Stomach (tissue), 9 donors: Measurements from ENCODE around the gene ERC2. TPM values are rescaled to one million over a fixed set of nuclear protein-coding genes. Genes with fewer than 3 reads are reported as not detected.
A peak's percentile ranks its signal among the peaks of the same experiment; 100 is the strongest.

Source experiments
- DNase-seq, 2 donors: peaks; one replicate each; pipeline versions ENCODE4 v3.0.0 to v3.0.0-alpha.2; 2013 to 2019
- H3K27ac ChIP-seq, 5 donors: fragments of 200-600 bp in 4 of 5; sonication (generic) in 4 of 5; one replicate each; pipeline ENCODE4 v1.5.1; 2013 to 2019; ENCODE audit warnings: mild to moderate bottlenecking in 1 of 5, moderate library complexity in 1 of 5
- H3K27me3 ChIP-seq, 3 donors: fragments of 200-600 bp; sonication (generic); one replicate each; pipeline ENCODE4 v1.5.1; 2017 to 2019; ENCODE audit warnings: mixed run types in 1 of 3
- H3K36me3 ChIP-seq, 4 donors: fragments of 200-600 bp; sonication (generic); 1 replicate in 3 of 4; 2 replicates in 1 of 4; pipeline ENCODE4 v1.5.1; 2016 to 2019
- H3K4me1 ChIP-seq, 4 donors: fragments of 200-600 bp; sonication (generic); one replicate each; pipeline ENCODE4 v1.5.1; 2016 to 2019
- H3K4me3 ChIP-seq, 4 donors: fragments of 200-600 bp; sonication (generic) in 3 of 4; one replicate each; pipeline ENCODE4 v1.5.1; 2016 to 2019; ENCODE audit warnings: mild to moderate bottlenecking in 1 of 4
- H3K9me3 ChIP-seq, 4 donors: fragments of 200-600 bp; sonication (generic); one replicate each; pipeline ENCODE4 v1.5.1; 2016 to 2019
- EP300 ChIP-seq: sonication (generic); formaldehyde crosslinking; IDR thresholded peaks from one replicate; pipeline ENCODE4 v1.6.1; 2017; ENCODE audit warnings: antibody characterized with exemption
- POLR2A ChIP-seq, 4 donors: fragments of 450-650 bp; IDR thresholded peaks; one replicate each; pipeline ENCODE4 v1.6.1; 2016; ENCODE audit warnings: antibody characterized with exemption in 4 of 4, control low read depth in 2 of 4, mild to moderate bottlenecking in 1 of 4, moderate library complexity in 1 of 4
- POLR2AphosphoS5 ChIP-seq, 3 donors: sonication (generic); formaldehyde crosslinking; IDR thresholded peaks; one replicate each; pipeline ENCODE4 v1.6.1; 2016; ENCODE audit warnings: antibody characterized with exemption in 3 of 3
- WGBS, 5 donors: extraction: QIAGEN DNeasy Blood & Tissue Kit in 3 of 5; methylation state at CpG; one replicate each; pipeline versions ENCODE4 v1.1.5 to v1.1.7; 2013 to 2018; 5-methylcytosine and 5-hydroxymethylcytosine counted together
- intact Hi-C: fragments of 100-400 bp; cut with DNase I; formaldehyde crosslinking; loops from one replicate; pipeline ENCODE4 v1.15.1; 2023; ENCODE audit warnings: low total_unique reads
- polyA plus RNA-seq, 3 donors: library from polyadenylated mRNA; stranded (reverse); fragments of 200-250 nt; gene quantifications; one replicate each; pipeline ENCODE4 v1.2.3, GENCODE V29; 2013
- total RNA-seq, 5 donors: library from RNA; depleted of rRNA; stranded (reverse); fragments of >200 nt; gene quantifications; one replicate each; pipeline versions ENCODE4 v1.1.0 to v1.2.3, GENCODE V29; 2014 to 2016
- TF ChIP-seq, protein P1 (sequence below), 7 experiments: fragments of 450-650 bp in 4 of 7; fragments of 200-600 bp in 3 of 7; sonication (generic) in 3 of 7; IDR thresholded peaks; one replicate each; pipeline ENCODE4 v1.5.1; 2016 to 2019; ENCODE audit warnings: antibody characterized with exemption in 7 of 7, control low read depth in 2 of 7, mild to moderate bottlenecking in 1 of 7
- donor health status: healthy with polysubstance abuse.
- donor health status: Bipolar disorder and iron deficiency.
- donor health status: healthy.

ERC2 gene
- total and polyA plus RNA-seq, 8 donors = 0.43 to 3.1 (median 1.3) TPM; not detected in 2

DNA sequence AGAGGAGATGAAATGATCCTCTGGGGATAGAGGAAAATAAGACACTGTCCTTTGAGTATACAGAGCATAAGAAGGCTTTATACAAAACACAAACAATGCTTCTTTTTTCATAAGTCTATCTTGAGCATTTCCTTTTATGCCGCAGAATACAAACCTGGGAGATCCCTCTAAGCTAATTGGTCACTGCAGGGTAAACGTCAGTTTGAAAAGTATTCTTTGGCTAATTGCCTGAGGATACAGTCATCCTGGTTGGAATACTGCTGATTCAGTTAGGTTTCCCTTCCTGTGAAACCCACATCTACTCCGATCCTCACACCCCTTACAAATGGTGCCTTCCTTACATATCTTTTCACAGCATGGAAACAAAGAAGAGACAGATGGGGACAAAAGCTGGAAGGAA, 991.8 kb downstream of the ERC2 start:
- peaks cover 0 to 40% (median 6%) of the 10 kb centered on the region in 3 donors for H3K27me3 ChIP-seq
- no peak for TF ChIP-seq POLR2A (IDR thresholded peaks at IDR 0.05)
- TF ChIP-seq EP300 = no peak
- TF ChIP-seq POLR2AphosphoS5 (IDR thresholded peaks at IDR 0.05) = no peak
- TF ChIP-seq, protein P1, sequence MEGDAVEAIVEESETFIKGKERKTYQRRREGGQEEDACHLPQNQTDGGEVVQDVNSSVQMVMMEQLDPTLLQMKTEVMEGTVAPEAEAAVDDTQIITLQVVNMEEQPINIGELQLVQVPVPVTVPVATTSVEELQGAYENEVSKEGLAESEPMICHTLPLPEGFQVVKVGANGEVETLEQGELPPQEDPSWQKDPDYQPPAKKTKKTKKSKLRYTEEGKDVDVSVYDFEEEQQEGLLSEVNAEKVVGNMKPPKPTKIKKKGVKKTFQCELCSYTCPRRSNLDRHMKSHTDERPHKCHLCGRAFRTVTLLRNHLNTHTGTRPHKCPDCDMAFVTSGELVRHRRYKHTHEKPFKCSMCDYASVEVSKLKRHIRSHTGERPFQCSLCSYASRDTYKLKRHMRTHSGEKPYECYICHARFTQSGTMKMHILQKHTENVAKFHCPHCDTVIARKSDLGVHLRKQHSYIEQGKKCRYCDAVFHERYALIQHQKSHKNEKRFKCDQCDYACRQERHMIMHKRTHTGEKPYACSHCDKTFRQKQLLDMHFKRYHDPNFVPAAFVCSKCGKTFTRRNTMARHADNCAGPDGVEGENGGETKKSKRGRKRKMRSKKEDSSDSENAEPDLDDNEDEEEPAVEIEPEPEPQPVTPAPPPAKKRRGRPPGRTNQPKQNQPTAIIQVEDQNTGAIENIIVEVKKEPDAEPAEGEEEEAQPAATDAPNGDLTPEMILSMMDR (IDR thresholded peaks at IDR 0.05) = no peak
- intact Hi-C loops = no loop called here

GRCh38 chr3:55474213-55474632, 994.0 kb downstream of the ERC2 start:
- DNase-seq = peak in 1 of 2 donors; percentile 71
- H3K27ac ChIP-seq = no peak overlapping the region

More for the DNA sequence above, 991.8 kb downstream of the ERC2 start:
- no peak overlapping the region for H3K4me3 ChIP-seq
- WGBS, 5 donors = 60 to 73% (median 71%) methylated on average over 3 of the region's 3 CpGs
- DNase-seq = no peak
- H3K27ac ChIP-seq = no peak overlapping the region
- H3K9me3 ChIP-seq = no peaks in the 10 kb centered on the region
- H3K36me3 ChIP-seq = no peaks in the 10 kb centered on the region
- peaks cover 2 to 13% (median 11%) of the 10 kb centered on the region in 4 donors for H3K4me1 ChIP-seq

GRCh38 chr3:55473788-55474187, 994.5 kb downstream of the ERC2 start:
- TF ChIP-seq, protein P1 (IDR thresholded peaks at IDR 0.05) = no peak
- TF ChIP-seq POLR2AphosphoS5 (IDR thresholded peaks at IDR 0.05) (no peak), POLR2A (IDR thresholded peaks at IDR 0.05) (no peak), EP300 (no peak)
- WGBS, 5 donors = 76 to 92% (median 87%) methylated on average over 6 of the region's 6 CpGs
- intact Hi-C loops = no loop called here

More at GRCh38 chr3:55474213-55474632, 994.0 kb downstream of the ERC2 start:
- Histone ChIP-seq H3K9me3 (no peaks in the 10 kb centered on the region), H3K27me3 (peaks cover 0 to 17% (median 0%) of the 10 kb centered on the region in 3 donors), H3K4me1 (peaks cover 0 to 6% (median 0%) of the 10 kb centered on the region in 4 donors), H3K4me3 (no peak overlapping the region), H3K36me3 (peaks cover 0 to 6% (median 2%) of the 10 kb centered on the region in 4 donors)
- TF ChIP-seq POLR2AphosphoS5 (IDR thresholded peaks at IDR 0.05) = no peak
- TF ChIP-seq, protein P1 (IDR thresholded peaks at IDR 0.05) = no peak
- no peak for TF ChIP-seq POLR2A (IDR thresholded peaks at IDR 0.05)
- TF ChIP-seq EP300 = no peak
- 61 to 85% (median 64%) methylated on average over 39 to 44 of the region's 44 CpGs for WGBS, 5 donors
- intact Hi-C loops = no loop called here

GRCh38 chr3:55471522-55472280, 996.6 kb downstream of the ERC2 start:
- peaks cover 0 to 6% (median 0%) of the 10 kb centered on the region in 4 donors for H3K4me1 ChIP-seq
- H3K27me3 ChIP-seq = peaks cover 0 to 5% (median 0%) of the 10 kb centered on the region in 3 donors
- no peaks in the 10 kb centered on the region for H3K9me3 ChIP-seq
- H3K4me3 ChIP-seq = no peak overlapping the region
- no peak overlapping the region for H3K27ac ChIP-seq
- H3K36me3 ChIP-seq = peaks cover 0 to 6% (median 2%) of the 10 kb centered on the region in 4 donors
- 71 to 81% (median 76%) methylated on average over 8 of the region's 8 CpGs for WGBS, 5 donors
- intact Hi-C loops = no loop called here
- TF ChIP-seq, protein P1 (IDR thresholded peaks at IDR 0.05) = no peak
- TF ChIP-seq POLR2A (IDR thresholded peaks at IDR 0.05) = no peak
- TF ChIP-seq EP300 = no peak
- TF ChIP-seq POLR2AphosphoS5 (IDR thresholded peaks at IDR 0.05) = no peak
- no peak for DNase-seq

More at GRCh38 chr3:55473788-55474187, 994.5 kb downstream of the ERC2 start:
- no peak overlapping the region for H3K4me3 ChIP-seq
- peaks cover 0 to 6% (median 2%) of the 10 kb centered on the region in 4 donors for H3K36me3 ChIP-seq
- no peak overlapping the region for H3K27ac ChIP-seq
- peaks cover 0 to 12% (median 0%) of the 10 kb centered on the region in 3 donors for H3K27me3 ChIP-seq
- H3K4me1 ChIP-seq = peaks cover 0 to 6% (median 0%) of the 10 kb centered on the region in 4 donors
- DNase-seq = no peak
- no peaks in the 10 kb centered on the region for H3K9me3 ChIP-seq
